D721Med (cell line): ENCODE measurements around the gene PPP1R12A.

Source experiments
- DNase-seq: peaks from one replicate; pipeline ENCODE4 v3.0.0; 2011; ENCODE audit warnings: low spot score; ENCODE audit not compliant: insufficient read length
- FAIRE-seq: peaks from 2 replicates; lab custom pipeline; 2011; peaks lifted over from hg19 to GRCh38; lab: Jason Lieb, UNC
- TF ChIP-seq, protein P1 (sequence below): IDR thresholded peaks from 2 replicates; pipeline ENCODE4 v1.5.1; 2012; ENCODE audit warnings: mild to moderate bottlenecking, control low read depth; ENCODE audit not compliant: insufficient read depth; ENCODE audit errors: missing control alignments

The PPP1R12A gene

DNA sequence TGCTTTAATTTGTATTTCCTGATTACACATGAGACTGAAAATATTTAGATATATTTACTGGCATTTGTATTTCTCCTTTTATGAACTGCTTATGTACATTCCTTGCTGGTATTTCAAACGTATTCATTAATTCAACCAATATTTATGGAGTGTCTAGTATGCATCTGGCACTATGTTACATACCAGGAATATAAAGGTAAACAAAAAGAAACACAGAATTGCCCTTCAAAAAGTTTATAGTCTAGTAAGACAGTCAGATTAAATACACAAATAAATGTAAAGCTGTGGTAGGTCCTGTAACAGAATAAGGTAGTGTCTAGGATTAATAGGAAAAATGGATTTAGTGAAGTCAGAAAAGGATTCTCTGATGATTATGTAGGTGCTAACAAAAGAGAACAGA is 87.5 kb downstream of the PPP1R12A start:
- DNase-seq, result no peak
- TF ChIP-seq, protein P1, sequence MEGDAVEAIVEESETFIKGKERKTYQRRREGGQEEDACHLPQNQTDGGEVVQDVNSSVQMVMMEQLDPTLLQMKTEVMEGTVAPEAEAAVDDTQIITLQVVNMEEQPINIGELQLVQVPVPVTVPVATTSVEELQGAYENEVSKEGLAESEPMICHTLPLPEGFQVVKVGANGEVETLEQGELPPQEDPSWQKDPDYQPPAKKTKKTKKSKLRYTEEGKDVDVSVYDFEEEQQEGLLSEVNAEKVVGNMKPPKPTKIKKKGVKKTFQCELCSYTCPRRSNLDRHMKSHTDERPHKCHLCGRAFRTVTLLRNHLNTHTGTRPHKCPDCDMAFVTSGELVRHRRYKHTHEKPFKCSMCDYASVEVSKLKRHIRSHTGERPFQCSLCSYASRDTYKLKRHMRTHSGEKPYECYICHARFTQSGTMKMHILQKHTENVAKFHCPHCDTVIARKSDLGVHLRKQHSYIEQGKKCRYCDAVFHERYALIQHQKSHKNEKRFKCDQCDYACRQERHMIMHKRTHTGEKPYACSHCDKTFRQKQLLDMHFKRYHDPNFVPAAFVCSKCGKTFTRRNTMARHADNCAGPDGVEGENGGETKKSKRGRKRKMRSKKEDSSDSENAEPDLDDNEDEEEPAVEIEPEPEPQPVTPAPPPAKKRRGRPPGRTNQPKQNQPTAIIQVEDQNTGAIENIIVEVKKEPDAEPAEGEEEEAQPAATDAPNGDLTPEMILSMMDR, result no peak
- peak; percentile 53 for FAIRE-seq

DNA sequence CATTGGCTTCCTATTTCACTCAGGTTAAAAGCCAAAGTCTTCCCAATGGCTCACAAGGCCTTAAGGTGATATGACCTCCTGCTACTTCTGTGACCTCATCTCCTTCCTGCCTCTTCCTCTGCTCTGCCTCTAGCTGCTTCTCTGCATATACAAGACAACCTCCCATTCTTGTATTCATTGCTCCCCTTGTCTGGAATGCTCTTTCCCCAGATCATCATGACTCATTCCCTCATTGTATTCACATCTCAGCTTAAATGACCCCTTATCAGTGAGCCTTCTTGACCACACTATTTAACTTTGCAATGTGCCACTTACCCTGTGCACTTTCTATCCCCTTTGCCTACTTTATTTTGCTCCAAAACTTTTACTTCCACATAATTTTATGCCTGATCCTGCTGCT is 90.2 kb downstream of the PPP1R12A start:
- no peak for DNase-seq
- FAIRE-seq, result no peak
- TF ChIP-seq, protein P1, result no peak

DNA sequence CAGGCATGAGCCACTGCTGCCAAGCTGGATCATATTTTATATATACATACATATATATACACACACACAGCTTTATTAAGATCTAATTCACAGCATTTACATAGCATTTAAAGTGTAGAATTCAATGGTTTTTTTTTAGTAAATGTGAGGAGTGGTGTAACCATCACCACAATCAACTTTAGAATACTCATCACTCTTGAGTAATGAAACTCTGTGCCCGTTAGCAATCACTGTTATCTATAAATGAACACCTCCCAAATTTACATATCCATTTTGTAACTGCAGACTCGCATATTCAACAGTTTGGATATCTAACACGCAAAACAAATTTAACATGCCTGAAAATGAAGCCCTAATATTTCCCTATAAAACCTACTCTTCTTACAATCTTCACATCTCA is 90.9 kb downstream of the PPP1R12A start:
- DNase-seq, result no peak
- FAIRE-seq, result no peak
- TF ChIP-seq, protein P1, result no peak

DNA sequence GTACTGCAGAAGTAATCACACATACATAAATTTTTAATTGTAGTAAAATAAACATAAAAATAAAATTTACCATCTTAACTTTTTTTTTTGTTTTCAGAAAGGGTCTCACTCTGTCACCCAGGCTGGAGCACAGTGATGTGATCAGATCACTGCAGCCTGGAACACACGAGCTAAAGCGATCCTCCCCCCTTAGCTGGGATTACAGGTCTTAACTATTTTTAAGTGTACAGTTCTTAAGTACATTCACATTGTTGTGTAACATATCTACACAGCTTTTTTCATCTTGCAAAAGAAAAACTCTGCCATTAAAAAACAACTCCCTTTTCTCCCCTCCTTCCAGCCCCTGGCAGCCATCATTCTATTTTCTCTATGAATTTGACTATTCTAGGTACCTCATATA is 92.3 kb downstream of the PPP1R12A start:
- DNase-seq (no peak), FAIRE-seq (no peak)
- TF ChIP-seq, protein P1, result no peak

DNA sequence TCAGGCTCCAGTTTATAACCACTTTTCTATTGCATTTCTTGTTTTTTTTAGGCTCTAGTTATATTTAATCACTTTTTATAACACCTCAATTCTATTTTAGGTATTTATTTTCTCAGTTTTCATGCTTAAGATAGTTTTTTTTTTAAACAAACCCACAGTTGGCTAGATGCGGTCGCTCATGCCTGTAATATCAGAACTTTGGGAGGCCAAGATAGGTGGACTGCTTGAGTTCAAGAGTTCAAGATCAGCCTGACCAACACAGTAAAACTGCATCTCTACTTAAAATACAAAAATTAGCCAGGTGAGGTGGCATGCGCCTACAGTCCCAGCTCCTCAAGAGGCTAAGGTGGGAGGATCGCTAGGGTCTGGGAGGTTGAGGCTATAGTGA is 93.0 kb downstream of the PPP1R12A start:
- FAIRE-seq (no peak), DNase-seq (no peak)
- TF ChIP-seq, protein P1, result no peak

DNA sequence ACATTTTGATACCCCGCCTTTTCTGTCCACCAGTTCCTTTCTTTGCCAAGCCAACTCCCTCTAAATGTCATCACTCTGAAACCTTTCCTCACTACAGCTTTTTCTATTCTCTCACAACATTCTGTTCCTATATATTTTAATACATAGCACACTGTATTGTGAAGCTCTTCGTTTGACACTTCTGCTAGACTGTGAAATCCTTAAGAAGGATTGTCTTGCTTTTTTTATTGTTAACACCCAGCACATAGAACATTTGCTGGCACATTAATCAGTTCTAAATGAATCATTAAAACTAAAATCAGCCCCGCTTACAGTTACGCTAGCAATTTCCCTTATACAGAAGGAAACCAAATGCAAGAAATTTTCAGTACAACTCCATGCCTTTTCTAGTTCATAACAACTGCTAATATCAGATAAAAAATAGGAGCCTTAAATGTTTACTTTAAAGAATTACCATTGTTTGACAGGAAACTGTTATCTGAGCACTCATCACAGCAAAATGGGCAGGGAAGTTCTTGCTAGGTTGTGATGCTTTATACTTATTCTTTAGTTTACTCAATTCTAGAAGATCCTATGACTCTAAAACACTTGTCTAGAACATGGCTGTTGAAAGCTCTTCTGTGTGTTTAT is 93.5 kb downstream of the PPP1R12A start:
- no peak for DNase-seq

DNA sequence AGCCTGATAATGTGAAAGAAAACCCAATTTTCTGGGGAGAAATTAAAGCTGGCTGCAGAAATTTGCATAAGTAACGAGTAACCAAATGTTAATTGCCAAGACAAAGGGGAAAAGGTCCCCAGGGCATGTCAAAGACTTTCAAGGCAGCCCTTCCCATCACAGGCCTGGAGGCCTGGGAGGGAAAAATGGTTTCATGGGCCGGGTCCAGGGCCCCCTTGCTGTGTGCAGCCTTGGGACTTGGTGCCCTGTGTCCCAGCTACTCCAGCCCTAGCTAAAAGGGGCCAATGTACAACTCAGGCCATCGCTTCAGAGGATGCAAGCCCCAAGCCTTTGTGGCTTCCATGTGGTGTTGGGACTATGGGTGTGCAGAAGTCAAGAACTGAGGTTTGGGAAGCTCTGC is 96.5 kb downstream of the PPP1R12A start:
- no peak for DNase-seq
- no peak for FAIRE-seq
- TF ChIP-seq, protein P1, result no peak

More for the DNA sequence above, 93.5 kb downstream of the PPP1R12A start:
- no peak for FAIRE-seq
- TF ChIP-seq, protein P1, result no peak
